ENCODE data around the gene MPZL3.

MPZL3 gene

DNA sequence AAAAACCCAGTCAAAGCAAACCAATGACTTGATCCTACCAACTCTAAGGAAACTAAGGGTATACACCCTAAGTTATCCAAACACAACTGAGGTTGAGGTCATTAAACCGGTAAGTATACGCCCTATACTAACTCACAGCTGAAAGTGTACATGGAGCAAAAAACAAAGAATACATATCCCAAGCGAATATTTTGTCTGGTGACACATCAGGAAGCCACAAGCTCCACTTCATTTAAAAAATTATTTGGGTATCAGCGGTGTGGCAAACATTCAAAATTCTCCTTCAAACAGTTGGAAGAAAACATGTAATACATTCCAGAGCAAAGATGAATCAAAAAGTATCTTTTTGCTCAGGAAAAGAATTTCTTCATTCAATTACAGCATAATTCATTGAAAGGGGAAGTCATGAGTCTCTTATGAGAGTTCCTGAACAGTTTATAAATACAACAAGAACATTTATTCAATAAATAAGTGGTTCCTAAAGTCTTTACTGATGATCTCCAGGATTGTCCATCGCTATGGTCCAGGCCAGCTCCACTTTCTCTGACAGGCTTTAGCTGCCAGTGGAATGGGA is 22.8 kb downstream of the MPZL3 start:
- no peak for DNase-seq

DNA sequence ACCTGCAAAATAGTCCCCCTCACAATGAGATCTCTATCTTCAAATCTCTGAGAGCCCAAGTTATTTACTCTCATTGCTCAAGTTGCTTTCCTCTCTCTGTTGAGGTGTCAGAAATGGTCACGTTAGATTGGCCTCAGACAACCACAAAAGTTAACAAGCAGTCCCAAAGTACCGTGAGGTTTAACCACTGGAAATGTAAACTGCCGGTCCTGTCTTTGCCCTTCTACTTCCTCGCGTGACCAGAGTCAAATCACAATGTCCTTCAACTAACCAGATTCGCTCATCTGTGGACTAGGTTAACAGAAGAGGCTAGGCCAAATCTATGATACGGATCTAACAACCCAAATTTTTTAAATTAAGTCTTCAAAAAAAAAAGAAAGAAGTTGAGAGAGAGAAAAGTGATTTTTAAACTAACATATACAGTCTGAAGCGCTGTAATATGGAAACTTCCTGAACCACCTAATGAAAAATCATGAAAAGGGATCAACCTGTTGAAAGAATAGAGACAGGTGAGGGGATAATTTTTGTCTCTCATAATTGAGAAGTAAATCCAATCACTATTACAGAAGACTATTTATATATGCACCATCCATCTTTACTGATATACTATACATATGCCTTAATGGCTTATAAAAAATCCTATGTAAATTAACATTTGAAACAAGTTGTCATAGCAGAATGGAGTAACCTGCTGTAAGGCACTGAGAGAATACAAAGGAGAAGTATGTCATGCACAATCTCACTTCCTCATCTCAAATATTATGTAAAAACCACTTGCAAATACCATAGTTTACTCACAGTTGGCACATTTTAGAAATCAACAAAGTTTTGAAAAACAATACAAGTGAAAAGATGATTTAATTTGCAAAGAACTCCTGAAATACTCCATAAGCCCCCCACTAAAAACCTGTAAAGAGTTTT is 24.0 kb downstream of the MPZL3 start:
- peak; percentile 85 for DNase-seq

DNA sequence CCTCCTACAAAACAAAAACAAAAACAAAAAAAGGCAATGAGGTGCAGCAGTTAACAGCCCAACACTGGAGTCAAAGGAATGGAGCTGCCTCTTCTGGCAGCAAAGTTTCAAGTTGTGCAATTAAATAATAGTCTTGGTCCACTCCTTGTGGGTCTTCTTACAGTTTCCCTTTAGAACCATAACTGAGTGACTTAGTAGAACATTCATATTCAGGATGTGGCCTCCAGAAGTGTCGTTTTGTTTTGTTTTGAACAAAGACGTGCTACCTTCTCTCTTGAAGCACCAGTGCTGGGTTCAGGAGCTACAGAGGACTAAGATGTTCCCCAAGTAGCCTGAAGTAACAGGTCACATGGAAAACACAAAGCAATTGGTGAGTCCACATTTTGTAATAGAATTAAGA is 25.4 kb downstream of the MPZL3 start:
- peak; percentile 70 for DNase-seq

DNA sequence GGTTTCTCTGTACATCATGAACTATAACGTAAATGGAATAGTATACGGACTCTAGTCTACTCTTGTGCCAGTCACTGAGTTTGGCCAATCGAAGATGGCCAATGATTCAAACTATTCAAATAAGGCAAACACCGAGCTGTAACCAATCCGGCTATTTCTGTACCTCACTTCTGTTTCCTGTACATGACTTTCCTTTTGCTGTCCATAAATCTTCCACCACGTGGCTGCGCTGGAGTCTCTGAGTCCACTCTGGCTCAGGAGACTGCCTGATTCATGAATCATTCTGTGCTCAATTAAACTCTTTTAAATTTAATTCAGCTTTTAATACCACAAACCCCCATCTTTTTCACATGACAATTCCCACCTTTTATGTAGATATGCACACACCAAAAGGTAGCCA is 25.9 kb downstream of the MPZL3 start:
- DNase-seq, result no peak

DNA sequence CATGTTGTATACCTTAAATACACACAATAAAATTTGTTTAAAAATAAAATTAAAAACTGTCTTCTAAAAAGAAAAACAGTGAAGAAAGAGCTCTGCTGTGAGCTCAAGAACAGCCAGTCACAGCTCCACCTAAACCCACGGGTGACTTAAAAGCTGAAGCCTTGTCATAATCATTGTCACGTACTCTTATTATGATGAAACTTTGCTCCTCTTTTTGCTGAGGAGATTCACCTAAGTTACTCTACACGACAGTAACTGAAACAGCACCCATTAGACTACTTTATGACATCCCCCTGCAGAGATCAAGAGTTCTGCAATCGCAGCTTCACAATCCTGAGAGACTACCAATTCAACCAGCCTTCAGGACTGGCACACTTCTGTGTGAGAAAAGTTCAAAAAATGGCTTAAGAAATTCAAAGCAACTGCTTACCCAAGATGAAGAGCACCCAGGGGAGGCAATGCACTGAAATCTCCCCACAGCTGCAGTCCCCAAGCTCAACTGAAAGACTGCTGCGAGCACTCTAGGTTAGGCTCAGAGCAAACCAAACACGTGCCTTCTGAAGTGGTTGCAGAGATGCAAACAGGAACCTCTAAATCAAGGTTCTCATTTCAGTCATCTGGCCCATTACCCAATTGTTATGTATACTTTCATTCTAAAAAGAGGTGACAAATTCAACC is 27.5 kb downstream of the MPZL3 start, which contains the start of gene JAML:
JAML (minus strand) TSS at position 501 of the 678 bp plus-strand sequence. CDS start 10,145 bp downstream, outside the sequence.
- peak; percentile 88 for DNase-seq

DNA sequence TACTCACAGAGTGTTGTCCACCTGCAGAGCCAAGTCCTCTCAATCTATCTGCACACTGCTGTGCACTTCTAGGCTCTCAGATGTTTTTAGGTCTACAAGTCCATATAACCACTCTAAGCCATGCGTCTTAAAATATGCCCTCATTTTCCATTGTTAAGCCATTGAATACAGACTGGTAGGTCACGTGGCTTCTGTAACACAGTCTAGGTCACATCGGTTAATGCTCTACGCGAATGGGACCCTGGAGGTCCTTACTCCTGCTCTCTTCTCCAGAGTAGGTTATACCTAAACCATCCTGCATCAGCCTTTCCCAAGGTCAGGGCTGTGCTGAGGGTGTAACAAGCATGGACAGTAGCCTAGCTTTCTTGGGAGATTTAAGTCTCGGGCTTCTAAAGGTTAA is 28.2 kb downstream of the MPZL3 start:
- peak; percentile 66 for DNase-seq

DNA sequence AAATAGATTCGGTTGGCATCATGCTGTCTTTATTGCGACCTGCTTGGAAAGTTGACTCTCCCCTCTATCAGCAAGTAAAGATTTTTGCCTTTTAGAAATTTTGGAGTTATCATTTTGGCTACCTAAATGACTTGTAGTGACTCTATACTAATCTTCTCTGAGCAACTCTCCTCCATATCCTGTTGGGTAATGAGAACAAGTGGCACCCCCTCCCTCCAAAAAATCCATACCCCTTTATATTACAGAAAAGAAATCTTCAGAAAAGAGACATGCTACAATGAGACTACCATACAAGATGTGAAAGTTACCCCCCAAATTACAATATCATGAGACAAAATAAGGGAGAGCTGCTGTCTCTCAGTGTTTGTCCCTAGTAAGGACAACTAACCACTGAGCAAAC is 28.6 kb downstream of the MPZL3 start:
- peak; percentile 57 for DNase-seq

DNA sequence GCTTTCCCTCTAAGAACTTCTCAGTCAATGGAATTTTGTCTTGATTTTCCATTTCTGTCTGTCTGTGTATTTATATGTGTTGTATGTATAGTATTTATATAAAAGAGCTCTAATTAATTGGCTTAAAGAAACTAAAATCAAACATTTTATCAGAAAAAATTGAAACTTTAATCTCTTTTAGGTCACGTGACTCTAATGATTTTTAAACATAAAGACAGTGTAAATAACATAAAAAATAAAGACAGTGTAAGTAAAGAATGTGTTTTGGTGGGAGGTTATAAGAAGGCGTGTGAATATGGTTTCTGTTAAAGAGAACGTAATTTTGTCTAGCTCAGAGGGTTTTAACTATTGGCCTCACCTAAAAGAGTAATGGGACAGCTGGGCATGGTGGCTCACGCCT is 29.7 kb downstream of the MPZL3 start:
- no peak for DNase-seq

DNA sequence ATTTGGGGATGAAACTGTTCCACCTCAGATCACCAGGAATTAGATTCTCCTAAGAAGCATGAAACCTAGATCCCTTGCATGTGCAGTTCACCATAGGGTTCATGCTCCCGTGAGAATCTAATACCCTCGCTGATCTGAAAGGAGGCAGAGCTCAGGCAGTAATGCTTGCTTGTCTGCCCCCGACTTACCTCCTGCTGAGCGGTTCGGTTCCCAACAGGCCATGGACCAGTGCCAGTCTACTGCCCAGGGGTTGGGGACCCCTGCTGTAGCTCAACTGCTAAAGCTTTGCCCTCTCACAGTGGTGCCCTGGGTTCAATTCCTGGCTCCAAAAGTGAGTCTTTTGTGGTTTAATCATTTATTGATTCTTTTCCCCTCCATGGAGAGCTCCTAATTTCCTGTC is 30.7 kb downstream of the MPZL3 start:
- no peak for DNase-seq

DNA sequence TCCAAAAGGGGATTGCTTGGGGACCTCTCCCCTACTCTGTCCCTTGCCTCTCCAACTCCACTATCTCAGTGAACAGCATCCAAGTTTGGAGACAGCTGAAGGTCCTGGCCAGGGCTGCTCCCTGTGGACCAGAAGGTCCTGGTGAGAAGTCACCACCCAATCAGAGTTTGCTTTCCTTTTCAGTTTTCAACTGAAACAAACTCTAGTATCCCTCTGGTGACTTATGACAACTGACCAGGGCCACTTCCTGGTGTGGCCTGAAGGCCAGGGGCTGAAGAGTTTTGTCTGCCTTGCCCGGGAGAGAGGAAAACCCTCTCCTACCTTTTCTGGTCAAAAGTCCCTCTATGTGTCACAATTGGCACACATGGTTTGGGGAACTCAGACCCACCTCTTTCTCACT is 32.4 kb downstream of the MPZL3 start:
- no peak for DNase-seq

DNA sequence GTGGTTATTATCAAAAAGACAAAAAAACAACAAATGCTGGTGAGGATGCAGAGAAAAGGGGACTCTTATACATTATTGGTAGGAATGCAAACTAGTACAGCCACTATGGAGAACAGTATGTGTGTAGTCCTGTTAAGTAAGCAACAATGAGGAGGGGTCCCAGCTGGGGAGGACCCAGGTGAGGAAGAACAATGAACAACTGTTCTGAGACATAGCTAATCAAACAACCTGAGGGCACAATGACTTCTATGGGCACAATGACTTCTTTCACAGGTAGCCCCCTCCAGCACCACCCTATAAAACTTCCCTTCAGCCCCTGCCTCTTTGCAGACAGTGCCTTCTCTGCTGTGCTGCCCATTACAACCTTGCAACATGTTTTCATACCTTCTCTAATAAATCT is 32.9 kb downstream of the MPZL3 start:
- DNase-seq, result no peak

DNA sequence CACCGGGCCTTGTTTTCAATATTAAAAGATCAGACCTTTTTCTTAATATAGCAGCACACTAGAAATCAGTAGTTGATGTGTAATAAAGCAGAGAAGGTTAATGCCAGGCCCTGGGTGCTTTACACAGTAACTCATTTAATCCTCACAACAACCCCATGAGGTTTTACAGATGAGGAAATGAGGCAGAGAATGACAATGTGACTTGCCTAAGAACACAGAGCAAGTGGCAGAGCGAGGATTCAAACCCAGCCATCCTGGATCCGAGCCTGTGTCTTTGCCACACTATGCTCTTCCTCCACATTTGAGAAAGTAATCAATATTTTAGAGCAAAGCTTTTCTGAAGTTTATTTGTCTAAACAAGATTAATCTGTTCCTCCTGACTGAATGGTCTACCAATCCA is 34.6 kb downstream of the MPZL3 start:
- peak; percentile 76 for DNase-seq

DNA sequence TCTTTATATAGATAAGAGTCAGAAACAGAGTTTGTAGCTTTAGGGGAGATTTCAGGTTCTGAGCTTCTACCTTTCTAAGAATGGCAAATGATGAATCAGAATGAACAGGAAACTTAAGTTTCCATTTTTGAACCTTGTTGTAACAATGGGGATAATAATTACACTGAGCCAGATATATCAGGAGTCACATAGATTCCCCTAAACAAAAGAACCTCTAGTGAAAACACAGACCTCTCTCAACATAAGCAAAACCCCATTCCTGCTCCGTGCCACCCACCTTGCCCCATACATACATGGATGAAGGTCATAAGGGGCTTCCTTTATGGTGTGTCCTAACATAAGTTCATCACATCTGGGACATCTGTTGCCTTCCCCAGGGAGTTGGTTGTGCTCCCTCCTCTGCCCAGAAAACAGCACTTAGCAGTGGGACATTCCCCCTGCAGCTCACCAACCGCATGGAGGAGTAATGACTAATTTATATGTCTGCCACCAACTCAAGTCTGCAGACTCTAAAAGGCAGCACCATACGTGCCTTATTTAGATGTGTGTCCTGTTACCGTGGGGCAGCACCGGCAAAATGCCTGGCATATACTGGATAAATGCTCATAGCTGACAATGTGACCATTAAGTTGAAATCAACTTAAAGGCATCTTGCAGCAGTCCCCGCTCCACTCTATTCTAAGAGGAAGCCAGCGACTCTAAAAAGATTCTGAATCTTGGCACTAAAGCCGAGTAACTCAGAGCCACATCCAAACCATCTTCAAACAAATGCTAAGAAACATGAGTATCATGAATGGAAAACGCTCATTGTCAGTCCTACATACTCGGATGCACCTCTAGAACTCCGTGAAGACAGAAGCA is 35.3 kb downstream of the MPZL3 start:
- DNase-seq, result peak; percentile 82

DNA sequence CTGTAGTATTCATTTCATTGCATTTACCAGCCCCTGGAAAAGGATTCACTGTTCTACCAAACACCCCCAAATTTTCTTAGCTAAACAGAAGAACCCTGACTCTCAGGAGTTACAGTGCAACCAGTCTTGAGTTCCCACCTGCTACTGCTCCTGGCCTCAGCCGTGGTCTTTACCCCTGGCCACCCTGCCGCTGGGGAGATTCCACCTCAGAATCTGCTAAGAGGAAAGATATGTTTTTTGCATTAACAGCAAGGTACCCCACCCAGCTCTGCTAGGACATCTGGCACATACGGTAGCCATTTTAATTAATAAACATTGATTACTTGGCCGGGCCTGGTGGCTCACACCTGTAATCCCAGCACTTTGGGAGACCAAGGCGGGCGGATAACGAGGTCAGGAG is 36.4 kb downstream of the MPZL3 start:
- no peak for DNase-seq

DNA sequence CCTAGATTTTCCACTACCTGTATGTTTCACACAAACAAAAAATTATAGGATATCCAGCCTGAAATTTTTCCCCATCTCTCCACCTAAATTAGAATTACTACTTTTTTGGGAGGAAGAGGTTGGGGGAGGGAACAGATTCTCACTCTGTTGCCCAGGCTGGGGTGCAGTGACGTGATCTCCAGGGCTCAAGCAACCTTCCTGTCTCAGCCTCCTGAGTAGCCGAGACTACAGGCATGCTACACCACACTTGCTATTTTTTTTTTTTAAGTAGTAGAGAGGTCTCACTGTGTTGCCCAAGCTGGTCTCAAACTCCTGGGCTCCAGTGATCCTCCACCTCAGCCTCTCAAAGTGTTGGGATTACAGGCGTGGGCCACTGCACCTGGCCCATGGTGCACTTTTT is 36.9 kb downstream of the MPZL3 start:
- peak; percentile 66 for DNase-seq

DNA sequence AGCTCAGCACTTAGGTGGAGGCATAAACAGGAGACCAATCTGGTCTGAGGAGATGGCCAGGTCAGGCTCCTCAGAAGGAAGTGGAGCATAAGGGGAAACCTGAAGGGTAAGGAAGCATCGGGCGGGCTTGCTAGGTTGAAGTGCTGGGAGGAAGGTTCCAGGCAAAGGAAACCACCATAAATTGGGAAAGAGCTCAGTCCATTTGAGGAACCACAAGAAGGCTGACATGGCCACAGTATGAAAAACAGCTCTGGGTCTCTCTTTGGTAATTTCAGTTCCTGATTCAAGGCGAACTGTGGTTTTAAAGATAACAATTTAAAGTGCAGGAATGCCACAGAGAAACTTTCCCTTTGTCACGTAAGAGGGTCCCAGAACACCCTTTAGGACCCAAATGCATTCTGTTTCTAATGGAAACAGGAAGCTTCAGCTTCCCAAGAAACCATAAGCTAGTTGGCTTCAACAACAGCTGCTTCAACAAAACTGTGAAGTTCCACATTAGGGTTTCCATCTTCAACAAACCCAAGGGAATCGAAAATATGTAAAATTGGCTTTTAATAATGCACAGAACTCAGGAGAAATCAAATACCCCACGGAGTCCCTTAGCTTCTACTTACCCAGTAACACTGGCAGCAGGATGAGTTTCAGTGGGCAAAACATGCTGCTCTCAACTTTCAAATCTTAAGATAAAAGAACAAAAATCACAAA is 37.8 kb downstream of the MPZL3 start:
- DNase-seq, result no peak

DNA sequence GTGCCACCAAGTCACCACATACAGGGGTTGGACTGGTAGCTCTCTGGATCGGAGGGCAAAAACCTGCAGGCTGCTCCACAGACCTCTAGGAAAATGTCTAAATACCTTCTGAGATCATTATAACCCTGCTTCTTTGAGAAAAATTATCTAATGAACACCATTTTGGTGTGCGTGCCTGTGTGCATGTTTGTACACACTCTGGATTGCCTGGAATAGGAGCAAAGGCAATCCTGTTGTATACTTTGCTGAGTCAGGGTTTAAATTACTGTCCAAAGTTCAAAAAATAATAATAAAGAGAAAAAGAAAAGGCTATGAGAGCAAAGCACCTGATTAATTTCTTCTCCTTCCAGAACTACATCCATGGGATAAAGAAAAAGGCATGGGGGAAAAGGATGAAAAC is 38.4 kb downstream of the MPZL3 start:
- no peak for DNase-seq

DNA sequence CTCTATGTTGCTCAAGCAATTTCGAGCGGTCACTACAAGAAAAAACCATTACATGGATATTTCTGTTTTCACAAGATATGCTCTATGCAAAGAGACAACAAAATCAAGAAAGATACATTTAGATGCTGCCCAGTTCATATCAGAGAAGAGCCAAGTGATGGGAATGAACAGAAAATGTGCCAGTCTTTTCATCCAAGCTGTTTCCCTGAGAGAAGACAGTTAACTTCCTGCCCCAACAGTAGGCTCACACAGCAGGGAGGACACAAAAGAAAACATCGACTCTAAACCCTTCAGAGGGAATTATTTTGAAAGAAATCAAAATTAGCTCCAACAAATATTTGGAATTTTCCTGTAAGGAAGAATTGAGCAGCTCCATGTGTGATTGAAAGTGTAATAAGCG is 39.0 kb downstream of the MPZL3 start:
- DNase-seq, result no peak

DNA sequence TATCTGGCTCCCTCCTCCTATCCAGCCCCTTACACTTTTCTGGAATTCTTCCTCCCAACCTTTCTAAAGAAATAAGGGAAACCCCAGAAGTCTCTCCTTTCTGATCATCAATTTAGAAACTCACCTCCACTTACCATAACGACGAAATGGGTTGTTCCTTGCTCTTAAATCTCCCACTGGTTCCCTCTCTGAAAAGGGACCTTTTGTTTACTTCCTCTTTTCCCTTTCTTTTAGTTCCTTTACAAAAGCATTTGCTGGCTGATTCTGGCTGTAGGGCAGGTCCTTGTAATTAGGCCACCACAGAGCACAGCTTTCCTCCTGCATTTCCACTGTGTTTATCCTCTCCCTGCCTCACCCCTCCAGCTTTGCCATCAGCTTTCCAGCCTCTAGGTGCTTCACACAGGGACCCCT is 39.4 kb downstream of the MPZL3 start:
- DNase-seq, result no peak

DNA sequence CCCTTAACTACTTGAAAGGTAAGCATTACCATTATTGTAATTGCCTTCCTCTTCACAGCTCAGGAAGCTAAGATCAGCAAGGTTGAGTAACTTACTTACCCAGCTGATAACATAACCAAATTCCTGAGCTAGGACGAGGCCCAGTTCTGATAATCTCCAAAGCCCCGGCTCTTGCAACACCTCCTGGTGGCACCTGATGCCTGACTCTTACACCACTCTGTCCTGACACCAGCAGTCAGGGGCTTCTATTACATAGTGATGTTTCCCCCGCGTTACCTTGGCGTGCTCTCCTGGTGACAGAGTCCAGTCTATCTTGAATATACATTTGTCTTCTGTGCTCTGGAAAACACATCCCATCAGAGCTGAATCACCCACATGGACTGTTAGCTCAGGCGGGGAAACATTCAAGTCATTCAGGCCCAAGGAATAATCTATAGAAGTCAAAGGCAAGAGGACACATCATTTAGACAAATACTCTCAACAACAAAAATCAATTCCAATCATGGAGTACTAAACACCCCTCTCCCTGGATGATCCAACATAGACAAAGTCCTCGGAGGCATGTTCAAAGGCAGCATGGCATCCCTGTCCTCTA is 39.9 kb downstream of the MPZL3 start:
- DNase-seq, result no peak

DNA sequence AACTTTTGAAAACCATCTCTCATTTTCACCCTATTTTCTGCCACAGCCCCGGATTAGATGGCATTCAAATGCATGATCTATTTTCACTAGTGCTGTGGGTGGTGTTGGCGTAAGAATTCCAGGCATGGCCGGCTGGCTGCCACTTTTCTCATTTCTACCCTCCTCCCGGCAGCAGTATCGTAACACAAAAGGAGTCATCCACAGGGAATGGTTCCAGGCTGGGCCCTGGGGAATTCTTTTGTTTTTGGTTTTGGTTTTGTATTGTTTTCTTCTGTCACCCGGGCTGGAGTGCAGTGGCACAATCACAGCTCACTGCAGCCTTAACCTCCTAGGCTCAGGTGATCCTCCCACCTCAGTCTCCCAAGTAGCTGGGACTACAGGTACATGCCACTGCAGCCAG is 41.2 kb downstream of the MPZL3 start:
- DNase-seq, result no peak

DNA sequence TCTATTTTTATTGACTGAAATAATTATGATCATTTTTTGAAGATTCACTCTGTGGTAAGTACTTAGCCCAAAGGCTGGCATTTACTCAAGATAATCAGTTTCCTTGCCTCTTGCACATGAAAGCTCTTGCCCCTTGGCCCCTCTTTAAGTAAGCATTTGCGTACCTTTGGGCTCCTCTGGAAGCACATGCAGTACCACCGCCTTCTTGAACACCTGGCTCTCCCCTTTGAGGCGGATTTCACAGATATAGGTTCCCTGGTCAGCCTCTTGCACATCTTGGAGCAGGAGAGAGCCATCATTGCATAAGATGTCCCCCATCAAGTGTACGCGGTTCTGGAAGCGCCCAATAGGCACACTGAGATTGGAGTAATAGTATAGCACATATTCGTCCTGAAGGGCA is 41.8 kb downstream of the MPZL3 start:
- DNase-seq, result no peak

Data from activated CD4-positive, alpha-beta T cell treated with anti-CD3 and anti-CD28 coated beads, Interleukin-2, Interleukin-6, amounts not matched to agents 100 ng/mL and 50 ng/mL, durations not matched to agents 16 hours and 8 hours (primary cell).